ENCODE results near the gene KRT15.

DNA sequence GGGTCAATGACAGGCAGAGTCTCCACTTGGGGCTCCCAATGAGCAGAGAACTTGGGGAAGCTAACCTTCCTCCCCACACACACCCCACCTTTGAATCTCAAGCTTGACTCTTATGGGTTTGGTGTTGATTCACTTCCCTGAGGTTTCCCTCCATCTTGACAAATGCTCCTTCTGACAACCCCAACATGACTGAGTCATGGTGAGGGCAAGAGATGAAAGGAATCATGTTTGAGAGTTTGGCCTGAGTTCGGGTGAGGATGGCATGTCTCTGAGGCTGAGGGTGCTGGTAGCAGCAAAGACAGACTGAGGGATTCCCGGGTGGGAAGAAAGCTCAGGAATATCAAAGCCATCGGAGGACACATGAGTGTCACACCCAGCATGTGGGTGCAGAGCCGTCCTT lies 34.5 kb upstream of the KRT15 start:
- no peak for TF ChIP-seq CTCF (conservative IDR thresholded peaks at IDR 0.05; ENCODE audit: low read depth, low read length)
- TF ChIP-seq MAFK (IDR thresholded peaks at IDR 0.05; ENCODE audit: low read depth, low read length): no peak
- TF ChIP-seq POLR2A (IDR thresholded peaks at IDR 0.05; ENCODE audit: low read depth, low read length): no peak
- no peak for TF ChIP-seq NFE2L2 (IDR thresholded peaks at IDR 0.05; ENCODE audit: low read depth, low read length)
- TF ChIP-seq RCOR1 (IDR thresholded peaks at IDR 0.05; ENCODE audit: insufficient replicate concordance, low read length): no peak
